K562 (cell line): ENCODE results near the gene SLC28A1. TPM values are rescaled to one million over a fixed set of nuclear protein-coding genes. Genes with fewer than 3 reads are reported as not detected.

Experiments
- ATAC-seq: fragments of 200-7000 bp; cut with Tn5 transposase; 3 replicates; pipeline ENCODE4 v1.9.1; 2020; ENCODE audit warnings: moderate library complexity
- BruUV-seq: library from RNA; stranded (reverse); fragments of 400-500 nt; replicated peaks from 2 replicates; lab custom pipeline; 2021; lab: Mats Ljungman, UMichigan
- CTCF ChIA-PET: fragments of 300-600 bp; formaldehyde crosslinking; extraction: SDS; loops from one replicate; lab custom pipeline; 2021; ENCODE audit warnings: low intra/inter-chr PET ratio; lab: Yijun Ruan, JAX
- POLR2A ChIA-PET: fragments of 300-600, 350-650 bp; sonication (Branson Sonifier 250); formaldehyde crosslinking; extraction: SDS; loops from one replicate; lab custom pipeline; 2021; ENCODE audit warnings: antibody characterized with exemption, inconsistent platforms; lab: Yijun Ruan, JAX
- DNase-seq, 4 experiments: peaks; one replicate each; pipeline versions ENCODE4 v3.0.0 to v3.0.0-alpha.2; 2011 to 2018; ENCODE audit warnings: low spot score in 3 of 4, mixed read lengths in 3 of 4; ENCODE audit errors: extremely low read depth in 1 of 4
- FAIRE-seq: peaks from 2 replicates; lab custom pipeline; 2011; peaks lifted over from hg19 to GRCh38; lab: Jason Lieb, UNC
- H2AFZ ChIP-seq: 2 replicates; pipeline ENCODE4 v1.6.0; 2011; ENCODE audit warnings: low read depth, low read length, control low read depth, inconsistent platforms
- H3K27ac ChIP-seq: fragments of 200-600 bp; 3 replicates; pipeline ENCODE4 v1.8.0; 2011; ENCODE audit warnings: low read depth, mild to moderate bottlenecking, control low read depth, inconsistent platforms, low read length, moderate library complexity, mixed read lengths; ENCODE audit errors: extremely low read depth
- H3K27me3 ChIP-seq, 2 experiments: fragments of 300-600 bp in 1 of 2; 2 replicates in 1 of 2; 3 replicates in 1 of 2; pipeline versions ENCODE4 v1.6.0 to v1.8.0; 2011; ENCODE audit warnings: inconsistent platforms in 2 of 2, low read length in 2 of 2, mild to moderate bottlenecking in 1 of 2, mixed read lengths in 1 of 2, moderate library complexity in 1 of 2; ENCODE audit not compliant: control insufficient read depth in 2 of 2, insufficient read depth in 2 of 2
- H3K36me3 ChIP-seq: fragments of 300-600 bp; 3 replicates; pipeline ENCODE4 v1.8.0; 2011; ENCODE audit warnings: mild to moderate bottlenecking, low read length, inconsistent platforms; ENCODE audit not compliant: control insufficient read depth, insufficient read depth
- H3K4me1 ChIP-seq, 2 experiments: fragments of 200-600 bp in 1 of 2; replicated peaks in 1 of 2; 2 replicates in 1 of 2; 3 replicates in 1 of 2; pipeline versions ENCODE4 v1.5.1 to v1.8.0; 2011; ENCODE audit warnings: inconsistent platforms in 2 of 2, low read length in 2 of 2, mild to moderate bottlenecking in 1 of 2, mixed read lengths in 1 of 2, moderate library complexity in 1 of 2; ENCODE audit not compliant: control insufficient read depth in 2 of 2, insufficient read depth in 2 of 2
- H3K4me2 ChIP-seq: 2 replicates; pipeline ENCODE4 v1.6.1; 2011; ENCODE audit warnings: low read length, control low read depth, inconsistent platforms, mixed read lengths; ENCODE audit not compliant: insufficient read depth
- H3K4me3 ChIP-seq: fragments of 200-600 bp; sonication (generic), shearing (Covaris generic); 2 replicates; pipeline ENCODE4 v1.5.1; 2016; ENCODE audit warnings: control low read depth, inconsistent platforms
- H3K79me2 ChIP-seq: fragments of 200-600 bp; 3 replicates; pipeline ENCODE4 v1.8.0; 2011; ENCODE audit warnings: low read length, inconsistent platforms; ENCODE audit not compliant: control insufficient read depth, insufficient read depth
- H3K9ac ChIP-seq, 2 experiments: 2 replicates each; pipeline versions ENCODE4 v1.6.0 to v1.6.1; 2011; ENCODE audit warnings: low read depth in 2 of 2, low read length in 2 of 2, control low read depth in 1 of 2, inconsistent platforms in 1 of 2, mild to moderate bottlenecking in 1 of 2, mixed read lengths in 1 of 2; ENCODE audit not compliant: insufficient read depth in 1 of 2
- H3K9me1 ChIP-seq: one replicate; pipeline ENCODE4 v1.6.0; 2011; ENCODE audit warnings: inconsistent platforms, mild to moderate bottlenecking, low read length, moderate library complexity; ENCODE audit not compliant: control insufficient read depth, insufficient read depth
- H3K9me3 ChIP-seq: replicated peaks from 2 replicates; pipeline ENCODE4 v1.5.1; 2011; ENCODE audit warnings: low read depth, low read length, inconsistent platforms; ENCODE audit not compliant: control insufficient read depth, insufficient read depth
- H4K20me1 ChIP-seq: replicated peaks from 2 replicates; pipeline ENCODE4 v1.6.1; 2011; ENCODE audit warnings: low read length, inconsistent platforms, mixed read lengths; ENCODE audit not compliant: control insufficient read depth, insufficient read depth
- ARNT ChIP-seq, 2 experiments: fragments of 450-650 bp; IDR thresholded peaks; 2 replicates each; pipeline ENCODE4 v1.6.1; 2016; ENCODE audit warnings: mild to moderate bottlenecking in 1 of 2
- CAMTA2 ChIP-seq: fragments of 250-450 bp; sonication (Bioruptor Pico); conservative IDR thresholded peaks from 2 replicates; pipeline ENCODE4 v1.5.1; 2022
- CLOCK ChIP-seq: fragments of 250-450 bp; sonication (Bioruptor Pico); IDR thresholded peaks from 2 replicates; pipeline ENCODE4 v1.4.0; 2020; ENCODE audit warnings: mild to moderate bottlenecking, moderate library complexity, borderline replicate concordance
- CREB1 ChIP-seq, 2 experiments: sonication (generic) in 1 of 2; formaldehyde crosslinking in 1 of 2; IDR thresholded peaks; 2 replicates each; pipeline versions ENCODE4 v1.6.1 to v1.8.0; 2012 to 2022; ENCODE audit warnings: inconsistent platforms in 1 of 2, mild to moderate bottlenecking in 1 of 2, missing genetic modification reagents in 1 of 2, moderate library complexity in 1 of 2
- EGR1 ChIP-seq: fragments of 450-650 bp; conservative IDR thresholded peaks from 2 replicates; pipeline ENCODE4 v1.6.1; 2017; ENCODE audit warnings: mild to moderate bottlenecking
- FUS ChIP-seq: fragments of 200-400 bp; formaldehyde crosslinking; optimal IDR thresholded peaks from 2 replicates; pipeline ENCODE3; 2017; ENCODE audit warnings: low read depth, low read length
- HDAC2 ChIP-seq: fragments of 450-650 bp; IDR thresholded peaks from 2 replicates; pipeline ENCODE4 v1.6.1; 2016; ENCODE audit warnings: mild to moderate bottlenecking
- KLF16 ChIP-seq: IDR thresholded peaks from 2 replicates; pipeline ENCODE4 v1.6.1; 2016; ENCODE audit warnings: antibody characterized with exemption
- NFE2L1 ChIP-seq: fragments of 450-650 bp; IDR thresholded peaks from 2 replicates; pipeline ENCODE4 v1.6.1; 2016; ENCODE audit warnings: missing genetic modification characterization, low read depth, mild to moderate bottlenecking, missing compliant biosample characterization, moderate library complexity, borderline replicate concordance
- POLR2B ChIP-seq: fragments of 450-650 bp; IDR thresholded peaks from 2 replicates; pipeline ENCODE4 v1.6.1; 2018; ENCODE audit warnings: low read depth; ENCODE audit not compliant: partially characterized antibody
- SNIP1 ChIP-seq: fragments of 450-650 bp; IDR thresholded peaks from 2 replicates; pipeline ENCODE4 v1.7.1; 2017; ENCODE audit warnings: low read depth, mild to moderate bottlenecking
- SRF ChIP-seq, 2 experiments: fragments of 250-450, 450-650 bp in 1 of 2; sonication (Bioruptor Pico) in 1 of 2; sonication (generic) in 1 of 2; formaldehyde crosslinking; IDR thresholded peaks; 2 replicates each; pipeline versions ENCODE4 v1.5.0 to v1.5.1; 2020 to 2022; ENCODE audit warnings: mild to moderate bottlenecking in 1 of 2, missing genetic modification reagents in 1 of 2
- VEZF1 ChIP-seq: fragments of 200-800 bp; sonication (Bioruptor generic); IDR thresholded peaks from 2 replicates; pipeline ENCODE4 v1.6.1; 2017; ENCODE audit warnings: missing genetic modification characterization, missing compliant biosample characterization
- XRCC3 ChIP-seq: fragments of 450-650 bp; IDR thresholded peaks from 2 replicates; pipeline ENCODE4 v1.6.1; 2017; ENCODE audit warnings: mild to moderate bottlenecking, moderate library complexity
- ZNF140 ChIP-seq: fragments of 250-450 bp; sonication (Bioruptor Pico); IDR thresholded peaks from 2 replicates; pipeline ENCODE4 v1.8.0; 2021; ENCODE audit warnings: moderate library complexity, mild to moderate bottlenecking, inconsistent platforms
- WGBS: fragments of 100-300 bp; shearing (Covaris generic); methylation state at CpG from one replicate; pipeline ENCODE4 v1.1.6; 2016; ENCODE audit warnings: low coverage, mixed read lengths; ENCODE audit not compliant: insufficient coverage; ENCODE audit errors: missing lambda C conversion rate; 5-methylcytosine and 5-hydroxymethylcytosine counted together
- in situ Hi-C: fragments of 300-500 bp; cut with MboI; formaldehyde crosslinking; loops from 4 replicates; pipeline ENCODE4 v1.15.0; 2018; ENCODE audit warnings: inconsistent platforms, mixed read lengths
- intact Hi-C: fragments of 100-400 bp; cut with micrococcal nuclease; formaldehyde crosslinking; loops from 2 replicates; pipeline ENCODE4 v1.14.2; 2022
- polyA plus RNA-seq, 8 experiments: library from polyadenylated mRNA; depleted of rRNA in 4 of 8; stranded (reverse) in 5 of 8; unstranded in 3 of 8; fragments of >200 nt; fragmentation: Nextera tagmentation in 2 of 8; fragmentation: Illumina TruSeq in 1 of 8; extraction: Ambion mirVana in 2 of 8; extraction: Trizol in 1 of 8; gene quantifications; 2 replicates each; pipeline versions ENCODE4 v1.2.1 to v1.2.3, GENCODE V29; 2011 to 2014; ENCODE audit warnings: inconsistent platforms in 1 of 8, missing spikeins in 1 of 8
- total RNA-seq, 7 experiments: library from RNA; depleted of rRNA in 6 of 7; stranded (reverse); fragments of >200 nt in 6 of 7; fragmentation: Illumina TruSeq in 2 of 7; extraction: Trizol in 2 of 7; gene quantifications; 2 replicates each; pipeline versions ENCODE4 v1.2.1 to v1.2.3, GENCODE V29; 2011 to 2021; ENCODE audit warnings: low replicate concordance in 1 of 7
- TF ChIP-seq, protein P1 (sequence below): fragments of 250-450 bp; sonication (Bioruptor Pico); IDR thresholded peaks from 2 replicates; pipeline ENCODE4 v1.5.1; 2021; ENCODE audit warnings: mild to moderate bottlenecking

Gene SLC28A1
- total and polyA plus RNA-seq, 9 of the 15 experiments (the other 6 are each of a cell fraction or from before 2014, with no cell fraction given), result 0.04 TPM; not detected in 8

DNA sequence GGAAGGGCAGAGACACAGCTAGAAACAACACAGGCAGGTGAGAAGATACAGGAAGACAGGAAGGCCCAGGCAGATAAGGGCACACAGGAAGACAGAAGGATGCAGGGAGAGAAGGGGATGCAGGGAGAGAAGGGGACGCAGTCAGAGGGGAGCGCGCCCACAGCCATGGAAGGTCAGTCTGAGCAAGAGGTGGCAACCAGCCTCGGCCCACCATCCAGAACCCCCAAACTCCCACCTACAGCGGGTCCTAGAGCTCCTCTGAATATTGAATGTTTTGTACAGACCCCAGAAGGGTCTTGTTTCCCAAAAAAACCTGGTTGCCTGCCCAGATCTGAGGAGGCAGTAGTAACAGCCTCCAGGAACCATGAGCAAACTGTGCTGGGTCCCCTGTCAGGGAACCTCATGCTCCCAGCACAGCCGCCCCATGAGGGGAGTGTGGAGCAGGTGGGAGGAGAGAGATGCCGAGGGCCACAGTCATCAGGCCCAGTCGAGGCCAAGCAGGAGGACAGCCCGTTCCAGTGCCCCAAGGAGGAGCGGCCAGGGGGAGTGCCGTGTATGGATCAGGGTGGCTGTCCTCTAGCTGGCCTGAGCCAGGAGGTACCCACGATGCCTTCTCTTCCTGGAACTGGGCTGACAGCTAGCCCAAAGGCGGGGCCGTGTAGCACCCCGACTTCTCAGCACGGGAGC, 27.6 kb upstream of the SLC28A1 start:
- no peaks in the 10 kb centered on the region for H3K36me3 ChIP-seq
- no peaks in the 10 kb centered on the region; the same call in 1 of the 2 replicates for H4K20me1 ChIP-seq
- in situ Hi-C loops, result no loop called here
- no peak for FAIRE-seq
- H3K79me2 ChIP-seq, result no peaks in the 10 kb centered on the region
- no peak overlapping the region for H3K4me3 ChIP-seq
- peak; percentile 28; the same call in 2 of the 3 replicates for ATAC-seq
- H3K4me1 ChIP-seq, result peaks cover 0 to 9% of the 10 kb centered on the region in 2 experiments; a peak in 2 of 5 replicates
- no peak for DNase-seq
- no peak overlapping the region for H2AFZ ChIP-seq
- H3K27me3 ChIP-seq, result peaks cover 22 to 42% of the 10 kb centered on the region in 2 experiments; a peak in 4 of 5 replicates
- H3K9me3 ChIP-seq, result no peaks in the 10 kb centered on the region
- BruUV-seq, result no TSS peak
- WGBS, result 12% methylated on average over 14 of the region's 16 CpGs
- TF ChIP-seq HDAC2 (no peak), CLOCK (no peak), VEZF1 (no peak), ZNF140 (CRISPR knock-in tag) (no peak), FUS (no peak), XRCC3 (no peak), EGR1 (no peak), SNIP1 (no peak), CAMTA2 (CRISPR knock-in tag) (no peak), KLF16 (no peak), POLR2B (no peak), CREB1 (IDR thresholded peaks at IDR 0.05) (no peak), CREB1 (CRISPR knock-in tag; IDR thresholded peaks at IDR 0.05) (no peak), SRF (CRISPR knock-in tag; IDR thresholded peaks at IDR 0.05) (no peak), ARNT (IDR thresholded peaks at IDR 0.05) (no peak), NFE2L1 (tag) (no peak)
- TF ChIP-seq, protein P1, sequence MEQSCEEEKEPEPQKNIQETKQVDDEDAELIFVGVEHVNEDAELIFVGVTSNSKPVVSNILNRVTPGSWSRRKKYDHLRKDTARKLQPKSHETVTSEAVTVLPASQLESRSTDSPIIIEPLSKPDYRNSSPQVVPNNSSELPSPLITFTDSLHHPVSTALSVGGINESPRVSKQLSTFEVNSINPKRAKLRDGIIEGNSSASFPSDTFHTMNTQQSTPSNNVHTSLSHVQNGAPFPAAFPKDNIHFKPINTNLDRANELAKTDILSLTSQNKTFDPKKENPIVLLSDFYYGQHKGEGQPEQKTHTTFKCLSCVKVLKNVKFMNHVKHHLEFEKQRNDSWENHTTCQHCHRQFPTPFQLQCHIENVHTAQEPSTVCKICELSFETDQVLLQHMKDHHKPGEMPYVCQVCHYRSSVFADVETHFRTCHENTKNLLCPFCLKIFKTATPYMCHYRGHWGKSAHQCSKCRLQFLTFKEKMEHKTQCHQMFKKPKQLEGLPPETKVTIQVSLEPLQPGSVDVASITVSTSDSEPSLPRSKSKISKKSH (CRISPR knock-in tag), result no peak
- ChIA-PET POLR2A (interaction anchor here (2.1 kb wide), 1 partner anchor 17 kb away, joined by 8 read pairs; no protein-coding TSS in a partner anchor), CTCF (no interaction called here)
- H3K4me2 ChIP-seq, result no peak overlapping the region
- H3K27ac ChIP-seq, result no peak overlapping the region
- intact Hi-C loops, result no loop called here
- H3K9me1 ChIP-seq, result no peaks in the 10 kb centered on the region
- H3K9ac ChIP-seq, result no peak overlapping the region
